SW480 (cell line): ENCODE measurements around the gene NOL4L.
"Not testable (repeated sequence)": the region's sequence is repeated elsewhere in the genome, so short reads cannot be mapped to it uniquely, and the experiment has no call there.

Source experiments
- DNase-seq: peaks from one replicate; pipeline ENCODE4 v3.0.0-alpha.2; 2016; ENCODE audit warnings: low spot score

The NOL4L gene

GRCh38 chr20:32421290-32421689 lies 163.8 kb downstream of the NOL4L start:
- no peak for DNase-seq

DNA sequence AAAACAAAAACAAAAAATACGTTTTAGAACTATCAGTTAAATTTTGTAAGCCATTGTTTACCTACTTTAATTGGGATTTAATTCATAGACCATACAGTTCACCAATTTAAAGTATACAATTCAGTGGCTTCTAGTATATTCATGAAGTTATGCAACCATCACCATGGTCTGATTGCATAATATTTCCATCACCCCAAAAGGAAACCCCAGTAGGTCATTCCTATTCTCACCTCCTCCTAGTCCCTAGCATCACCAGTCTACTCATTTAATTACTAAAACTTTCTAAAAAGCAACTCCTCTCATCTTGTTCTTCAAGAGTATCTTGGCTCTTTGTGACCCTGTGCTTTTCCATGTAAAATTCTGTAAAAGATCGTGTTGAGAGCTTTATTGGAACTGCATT lies 166.8 kb downstream of the NOL4L start:
- no peak for DNase-seq

DNA sequence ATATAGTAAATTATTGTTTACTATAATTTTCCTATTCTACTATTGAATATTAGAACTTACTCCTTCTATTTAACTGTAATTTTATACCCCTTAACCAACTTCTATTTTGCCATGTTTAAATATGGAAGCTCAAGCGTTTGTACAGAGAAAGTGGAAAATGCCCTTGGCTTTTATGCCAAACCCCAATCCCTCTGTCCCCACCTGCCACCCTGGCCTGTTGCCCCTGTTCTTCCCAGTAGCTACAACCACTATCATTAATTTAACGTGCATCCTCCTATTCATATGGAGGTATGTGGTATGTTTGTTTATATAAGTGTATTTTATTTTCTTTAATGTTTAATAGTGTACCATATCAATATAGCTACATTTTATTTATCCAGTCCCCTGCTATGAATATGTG lies 168.9 kb downstream of the NOL4L start:
- DNase-seq: no peak

DNA sequence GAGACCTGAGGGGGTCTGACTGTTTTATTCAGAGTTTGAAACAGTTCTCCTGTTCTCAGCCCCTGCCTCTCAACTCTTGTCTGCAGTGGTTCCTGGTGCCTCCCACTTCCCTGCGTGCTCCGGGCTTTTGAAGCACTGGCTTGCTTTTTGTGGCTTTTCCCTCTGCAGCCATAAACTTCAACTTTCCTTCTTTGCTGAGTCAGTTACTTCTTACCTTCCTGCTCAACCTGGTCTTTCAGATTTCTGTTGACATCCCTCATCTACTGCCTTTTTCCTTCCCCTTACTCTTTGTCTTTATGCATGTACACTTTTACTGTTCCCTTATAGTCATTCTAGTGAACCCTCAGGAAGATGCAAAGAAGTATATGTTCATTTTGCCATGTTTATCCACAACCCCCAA lies 169.6 kb downstream of the NOL4L start:
- no peak for DNase-seq

GRCh38 chr20:32411955-32412706 lies 173.0 kb downstream of the NOL4L start:
- no peak for DNase-seq

DNA sequence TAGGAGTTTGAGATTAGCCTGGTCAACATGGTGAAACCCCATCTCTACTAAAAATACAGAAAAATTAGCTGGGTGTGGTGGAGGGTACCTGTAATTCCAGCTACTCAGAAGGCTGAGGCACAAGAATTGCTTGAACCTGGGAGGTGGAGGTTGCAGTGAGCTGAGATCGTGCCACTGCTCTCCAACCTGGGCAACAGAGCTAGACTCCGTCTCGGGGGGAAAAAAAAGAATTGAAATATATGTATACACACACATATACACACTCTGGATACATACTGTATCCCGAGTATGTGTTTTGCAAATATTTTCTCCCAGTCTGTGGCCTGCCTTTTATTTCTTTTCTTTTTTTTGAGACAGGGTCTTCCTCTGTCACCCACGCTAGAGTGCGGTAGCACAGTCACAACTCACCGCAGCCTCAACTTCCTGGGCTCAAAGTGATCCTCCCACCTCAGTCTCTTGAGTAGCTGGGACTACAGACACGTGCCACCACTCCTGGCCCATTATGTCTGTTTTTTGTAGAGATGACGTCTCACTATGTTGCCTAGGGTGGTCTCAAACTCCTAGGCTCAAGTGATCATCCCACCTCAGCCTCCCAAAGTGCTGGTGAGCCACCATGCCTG lies 177.9 kb downstream of the NOL4L start:
- DNase-seq: not testable (repeated sequence)

DNA sequence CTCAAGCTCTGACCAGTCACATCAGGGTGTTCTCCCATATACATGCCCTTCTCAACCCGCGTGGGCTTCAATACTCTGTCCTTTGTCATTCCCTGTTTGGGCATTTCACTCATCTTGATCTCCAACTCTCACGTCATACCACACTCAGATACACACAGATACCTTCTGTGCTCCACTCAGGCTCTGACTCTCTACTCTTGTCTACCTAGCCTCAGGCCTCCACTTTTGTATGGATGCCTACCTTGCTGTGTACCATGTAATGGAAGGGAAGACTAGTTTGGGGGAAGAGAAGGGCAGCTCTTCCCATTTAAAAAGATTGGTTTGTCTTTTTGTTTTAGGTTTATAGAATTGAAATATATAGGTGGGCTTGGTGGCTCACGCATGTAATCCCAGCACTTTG lies 178.4 kb downstream of the NOL4L start:
- no peak for DNase-seq

DNA sequence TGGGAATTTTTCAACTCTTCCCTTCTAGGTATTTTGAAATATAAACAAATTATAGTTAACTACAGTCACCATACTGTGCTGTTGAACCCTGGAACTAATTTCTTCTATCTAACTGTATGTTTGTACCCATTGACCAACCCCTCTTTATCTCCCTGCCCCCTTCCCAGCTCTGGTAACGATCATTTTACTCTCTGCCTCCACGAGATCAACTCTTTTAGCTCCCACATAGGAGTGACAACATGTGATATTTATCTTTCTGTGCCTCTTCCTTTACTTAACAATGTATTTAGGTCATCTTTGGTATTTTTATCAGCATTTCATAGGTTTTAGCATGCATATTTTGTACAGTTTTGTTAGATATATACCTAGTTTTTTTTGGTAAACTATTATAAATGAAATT lies 181.1 kb downstream of the NOL4L start:
- DNase-seq: no peak

GRCh38 chr20:32400476-32400875 lies 184.7 kb downstream of the NOL4L start:
- no peak for DNase-seq

DNA sequence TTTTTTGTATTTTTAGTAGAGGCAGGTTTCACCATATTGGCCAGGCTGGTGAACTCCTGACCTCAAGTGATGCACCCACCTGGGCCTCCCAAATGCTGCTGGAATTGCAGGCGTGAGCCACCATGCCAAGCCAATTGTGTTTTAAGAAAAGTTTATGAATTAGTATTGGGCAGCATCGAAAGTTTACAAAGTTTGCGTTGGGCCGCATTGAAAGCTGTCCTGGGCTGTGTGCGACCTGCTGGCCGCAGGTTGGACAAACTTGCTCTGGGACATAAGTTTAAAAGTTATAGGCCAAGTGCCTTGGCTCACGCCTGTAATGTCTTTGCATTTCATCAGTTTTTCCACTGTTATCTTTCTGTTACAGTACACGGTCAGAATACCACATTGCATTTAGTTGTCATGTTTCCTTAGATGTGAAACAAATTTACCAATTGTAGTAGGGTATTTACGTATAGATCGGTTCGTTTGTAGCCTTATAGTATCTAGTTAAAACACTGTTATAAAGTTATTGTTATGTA lies 187.5 kb downstream of the NOL4L start:
- no peak for DNase-seq

- no peak for DNase-seq
These were observed 188.4 kb downstream of the NOL4L start for GRCh38 chr20:32396646-32397160.

DNA sequence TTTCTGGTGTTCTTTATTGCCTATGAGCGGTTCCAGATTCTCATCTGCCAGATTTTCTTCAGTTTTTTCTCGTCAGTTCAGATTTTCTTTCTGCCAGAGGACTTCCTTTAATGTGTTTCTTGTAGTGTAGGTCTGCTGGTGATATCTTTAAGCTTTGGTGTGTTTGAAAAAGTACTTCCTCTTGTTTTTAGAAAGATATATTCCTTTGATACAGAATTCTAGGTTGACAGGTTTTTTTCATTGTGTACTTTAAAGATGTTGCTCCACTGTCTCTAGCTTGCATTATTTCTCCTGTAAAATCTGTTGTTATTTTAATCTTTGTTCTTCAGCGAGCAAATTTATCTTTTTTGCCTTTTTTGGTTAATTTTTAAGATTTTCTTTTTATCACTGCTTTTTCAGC lies 190.1 kb downstream of the NOL4L start:
- no peak for DNase-seq
